CD4-positive, alpha-beta T cell (primary cell): Measurements from ENCODE around the gene FANCL. TPM values are rescaled to one million over a fixed set of nuclear protein-coding genes. Genes with fewer than 3 reads are reported as not detected.
"Not testable (repeated sequence)": the region's sequence is repeated elsewhere in the genome, so short reads cannot be mapped to it uniquely, and the experiment has no call there.

Experiments used
- ATAC-seq: fragments of 200-7000 bp; cut with Tn5 transposase; one replicate; pipeline ENCODE4 v1.10.0; 2022; ENCODE audit warnings: mild to moderate bottlenecking; ENCODE audit not compliant: poor library complexity
- CTCF ChIA-PET: fragments of 350-600 bp; sonication (Branson Sonifier 250); formaldehyde crosslinking; loops from one replicate; lab custom pipeline; 2021; ENCODE audit warnings: antibody characterized with exemption, inconsistent platforms; lab: Charles Lee
- POLR2A ChIA-PET: fragments of 350-600 bp; sonication (Branson Sonifier 250); formaldehyde crosslinking; loops from one replicate; lab custom pipeline; 2021; ENCODE audit warnings: antibody characterized with exemption, inconsistent platforms; lab: Charles Lee
- DNase-seq, 14 experiments: peaks; one replicate each; pipeline ENCODE4 v3.0.0-alpha.2; 2013 to 2020; ENCODE audit warnings: mixed read lengths in 2 of 14
- H3K27ac ChIP-seq, 2 donors: one replicate each; pipeline versions ENCODE4 v1.5.1 to v1.7.0; 2013; ENCODE audit warnings: low read length in 2 of 2, low read depth in 1 of 2, mild to moderate bottlenecking in 1 of 2
- H3K27me3 ChIP-seq, 2 experiments: 1 replicate in 1 of 2; 2 replicates in 1 of 2; pipeline versions ENCODE4 v1.6.1 to v1.7.0; 2013; ENCODE audit warnings: low read length in 2 of 2, control low read depth in 1 of 2, mild to moderate bottlenecking in 1 of 2, moderate library complexity in 1 of 2; ENCODE audit not compliant: insufficient read depth in 2 of 2, control insufficient read depth in 1 of 2
- H3K36me3 ChIP-seq: one replicate; pipeline ENCODE4 v1.6.1; 2013; ENCODE audit warnings: low read length, control low read depth; ENCODE audit not compliant: insufficient read depth
- H3K4me1 ChIP-seq: one replicate; pipeline ENCODE4 v1.6.1; 2013; ENCODE audit warnings: low read length, control low read depth; ENCODE audit not compliant: insufficient read depth
- H3K4me3 ChIP-seq: one replicate; pipeline ENCODE4 v1.5.1; 2013; ENCODE audit warnings: mild to moderate bottlenecking, low read length, moderate library complexity
- H3K9me3 ChIP-seq, 2 experiments: 1 replicate in 1 of 2; 2 replicates in 1 of 2; pipeline versions ENCODE4 v1.6.1 to v1.7.0; 2013; ENCODE audit warnings: low read length in 2 of 2, mild to moderate bottlenecking in 2 of 2, control low read depth in 1 of 2, moderate library complexity in 1 of 2; ENCODE audit not compliant: control insufficient read depth in 1 of 2, insufficient read depth in 1 of 2
- H3K27ac Mint-ChIP-seq: one replicate; pipeline ENCODE4 v1.8.0; 2020; ENCODE audit warnings: mixed read lengths
- H3K27me3 Mint-ChIP-seq: one replicate; pipeline ENCODE4 v1.8.0; 2021; ENCODE audit warnings: mixed read lengths
- H3K36me3 Mint-ChIP-seq: one replicate; pipeline ENCODE4 v1.8.0; 2021; ENCODE audit warnings: low read depth, mixed read lengths
- H3K4me1 Mint-ChIP-seq: one replicate; pipeline ENCODE4 v1.8.0; 2021; ENCODE audit warnings: low read depth, mixed read lengths
- H3K4me3 Mint-ChIP-seq: one replicate; pipeline ENCODE4 v1.8.0; 2020; ENCODE audit warnings: mild to moderate bottlenecking, mixed read lengths
- H3K9me3 Mint-ChIP-seq: one replicate; pipeline ENCODE4 v1.8.0; 2020; ENCODE audit warnings: mixed read lengths
- intact Hi-C, 2 experiments: fragments of 100-400 bp; cut with DNase I in 1 of 2; cut with micrococcal nuclease in 1 of 2; formaldehyde crosslinking; loops; one replicate each; pipeline versions ENCODE4 v1.15.1 to v1.9.0; 2023 to 2025; cut with DNase I, micrococcal nuclease
- polyA plus RNA-seq, 2 donors: library from polyadenylated mRNA; unstranded; fragments of 120-200 nt; gene quantifications; one replicate each; pipeline ENCODE4 v1.2.1, GENCODE V29; 2013
- total RNA-seq, 174 experiments: library from RNA in 2 of 174; stranded (reverse) in 2 of 174; gene quantifications; one replicate each; pipeline ENCODE4 v1.2.3 and lab custom pipeline; 2021 to 2026
- TF ChIP-seq, protein P1 (sequence below): fragments of 200-600 bp; IDR thresholded peaks from one replicate; pipeline ENCODE4 v1.8.0; 2022; ENCODE audit warnings: antibody characterized with exemption, mild to moderate bottlenecking

Gene FANCL
- total RNA-seq (1 to 10 TPM; 4.6 to 5.5 TPM), total RNA-seq (lab: John Stamatoyannopoulos, UW) (2.4 to 51.0 (median 6.7) reads per million in 172 experiments)
- polyA plus RNA-seq (2013, experiment 1 of 2) = 7.1 TPM
- polyA plus RNA-seq (2013, experiment 2 of 2) = 5.7 TPM

DNA sequence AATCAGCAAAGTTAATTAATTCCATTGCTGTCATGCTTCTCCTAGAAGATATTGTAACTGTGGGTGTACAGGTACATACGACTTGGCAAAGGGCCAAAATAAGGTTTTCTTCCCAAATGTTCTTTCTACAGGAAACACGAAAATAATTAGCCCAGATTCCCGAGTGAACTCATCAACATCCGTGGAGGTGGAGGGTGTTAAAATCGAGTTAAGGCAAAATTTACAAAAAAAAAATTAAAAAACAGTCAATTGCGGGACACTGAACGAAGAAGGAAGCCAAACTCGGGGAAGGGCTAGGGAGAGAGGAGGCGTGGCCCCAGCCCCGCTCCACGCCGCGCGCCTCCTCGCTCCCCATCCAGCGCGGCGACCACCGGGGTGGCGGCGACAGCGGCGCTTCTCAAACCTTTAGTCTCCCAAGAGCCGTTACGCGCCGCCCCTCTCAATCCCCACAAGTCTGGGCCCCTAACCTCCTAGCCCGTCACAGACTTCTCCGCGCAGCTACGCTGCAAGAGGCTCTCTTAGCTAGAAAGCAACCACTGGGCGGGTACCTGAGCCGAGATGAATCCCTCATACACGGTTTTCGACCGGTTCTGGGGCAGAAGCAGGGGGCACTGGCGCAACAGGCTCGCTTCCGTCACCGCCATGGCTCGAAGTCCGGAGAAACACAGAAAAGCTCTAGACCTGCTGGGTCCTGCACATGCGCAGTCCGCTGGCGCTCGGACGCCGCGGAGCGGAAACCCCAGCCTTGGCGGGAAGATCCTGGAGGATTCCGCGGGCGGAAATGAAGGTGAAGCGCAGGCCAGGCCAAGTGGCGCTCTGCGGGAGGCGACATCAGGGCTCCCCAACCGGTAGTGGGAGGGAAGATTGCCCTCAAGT, at the start of gene FANCL:
FANCL (minus strand) TSS at position 656 of the 876 bp plus-strand sequence; CDS start at position 644, 12 bp downstream.
- ChIA-PET POLR2A (interaction anchor here (0.7 kb wide), 1 partner anchor 194 kb away, joined by 3 read pairs; the partner anchor contains the start of gene VRK2), CTCF (no interaction called here)
- TF ChIP-seq, protein P1, sequence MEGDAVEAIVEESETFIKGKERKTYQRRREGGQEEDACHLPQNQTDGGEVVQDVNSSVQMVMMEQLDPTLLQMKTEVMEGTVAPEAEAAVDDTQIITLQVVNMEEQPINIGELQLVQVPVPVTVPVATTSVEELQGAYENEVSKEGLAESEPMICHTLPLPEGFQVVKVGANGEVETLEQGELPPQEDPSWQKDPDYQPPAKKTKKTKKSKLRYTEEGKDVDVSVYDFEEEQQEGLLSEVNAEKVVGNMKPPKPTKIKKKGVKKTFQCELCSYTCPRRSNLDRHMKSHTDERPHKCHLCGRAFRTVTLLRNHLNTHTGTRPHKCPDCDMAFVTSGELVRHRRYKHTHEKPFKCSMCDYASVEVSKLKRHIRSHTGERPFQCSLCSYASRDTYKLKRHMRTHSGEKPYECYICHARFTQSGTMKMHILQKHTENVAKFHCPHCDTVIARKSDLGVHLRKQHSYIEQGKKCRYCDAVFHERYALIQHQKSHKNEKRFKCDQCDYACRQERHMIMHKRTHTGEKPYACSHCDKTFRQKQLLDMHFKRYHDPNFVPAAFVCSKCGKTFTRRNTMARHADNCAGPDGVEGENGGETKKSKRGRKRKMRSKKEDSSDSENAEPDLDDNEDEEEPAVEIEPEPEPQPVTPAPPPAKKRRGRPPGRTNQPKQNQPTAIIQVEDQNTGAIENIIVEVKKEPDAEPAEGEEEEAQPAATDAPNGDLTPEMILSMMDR = no peak
- H3K36me3 Mint-ChIP-seq = peaks cover 8% of the 10 kb centered on the region
- no peaks in the 10 kb centered on the region for H3K27me3 Mint-ChIP-seq
- Histone ChIP-seq H3K36me3 (no peaks in the 10 kb centered on the region), H3K27ac (peak within 1 kb of the TSS in 1 of 2 donors; percentile 42), H3K27me3 (no peaks in the 10 kb centered on the region), H3K4me3 (peak within 1 kb of the TSS; percentile 92), H3K4me1 (peaks cover 4% of the 10 kb centered on the region), H3K9me3 (no peaks in the 10 kb centered on the region)
- H3K4me3 Mint-ChIP-seq = peak within 1 kb of the TSS; percentile 94
- H3K9me3 Mint-ChIP-seq = no peaks in the 10 kb centered on the region
- peaks cover 39% of the 10 kb centered on the region for H3K4me1 Mint-ChIP-seq
- peak within 1 kb of the TSS; percentile 70 for H3K27ac Mint-ChIP-seq
- DNase-seq (peak; percentile 15 to 77 (median 46)), ATAC-seq (peak; percentile 83)
- intact Hi-C loops = loop anchor here in 1 of 2 experiments (5.0 kb wide), 1 partner anchor 194 kb away; the partner anchor contains the start of gene VRK2

DNA sequence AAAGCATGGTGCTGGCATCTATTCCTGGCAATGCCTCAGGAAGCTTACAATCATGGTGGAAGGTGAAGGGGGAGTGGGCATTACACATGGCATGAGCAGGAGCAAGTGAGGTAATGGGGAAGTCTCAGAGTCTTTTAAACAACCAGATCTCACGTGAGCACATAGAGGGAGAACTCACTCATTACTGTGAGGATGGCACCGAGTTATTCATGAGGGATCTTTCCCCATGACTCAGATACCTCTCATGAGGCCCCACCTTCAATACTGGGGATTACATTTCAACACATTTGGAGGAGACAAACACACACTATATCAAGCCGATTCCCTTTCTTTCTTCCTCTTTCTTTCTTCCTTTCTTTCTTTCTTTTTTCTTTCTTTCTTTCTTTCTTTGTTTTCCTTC, 47.9 kb upstream of the FANCL start:
- CTCF ChIA-PET = no interaction called here
- H3K36me3 Mint-ChIP-seq = no peaks in the 10 kb centered on the region
- intact Hi-C loops = no loop called here

DNA sequence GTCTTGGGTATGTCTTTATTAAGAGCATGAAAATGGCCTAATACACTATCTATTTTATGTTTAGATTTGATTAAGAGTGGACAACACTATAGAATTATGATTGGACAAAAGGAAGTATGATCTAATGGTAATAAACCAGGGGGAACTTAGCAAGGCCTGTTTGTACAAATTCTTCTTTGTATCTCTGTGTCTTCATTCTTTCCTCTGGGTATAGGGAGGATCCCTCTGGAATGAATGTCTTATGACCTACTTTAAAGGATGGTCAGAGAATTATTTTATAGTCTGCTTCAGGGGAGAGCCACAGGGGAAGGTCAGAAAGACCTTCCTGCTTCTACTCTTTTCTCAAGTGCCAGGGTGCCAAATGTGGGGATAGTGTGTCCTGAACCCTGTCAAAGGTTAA, 42.8 kb upstream of the FANCL start:
- ATAC-seq = no peak
- POLR2A ChIA-PET = no interaction called here
- CTCF ChIA-PET = no interaction called here

More for the DNA sequence above, 47.9 kb upstream of the FANCL start:
- Mint-ChIP-seq H3K27ac (no peak overlapping the region), H3K9me3 (no peaks in the 10 kb centered on the region), H3K4me3 (no peak overlapping the region), H3K27me3 (peaks cover 4% of the 10 kb centered on the region), H3K4me1 (no peaks in the 10 kb centered on the region)
- POLR2A ChIA-PET = no interaction called here
- DNase-seq (no peak), ATAC-seq (no peak)
- Histone ChIP-seq H3K9me3 (no peaks in the 10 kb centered on the region), H3K27ac (no peak overlapping the region), H3K36me3 (no peaks in the 10 kb centered on the region), H3K4me1 (no peaks in the 10 kb centered on the region), H3K27me3 (no peaks in the 10 kb centered on the region), H3K4me3 (no peak overlapping the region)
- TF ChIP-seq, protein P1 = no peak

DNA sequence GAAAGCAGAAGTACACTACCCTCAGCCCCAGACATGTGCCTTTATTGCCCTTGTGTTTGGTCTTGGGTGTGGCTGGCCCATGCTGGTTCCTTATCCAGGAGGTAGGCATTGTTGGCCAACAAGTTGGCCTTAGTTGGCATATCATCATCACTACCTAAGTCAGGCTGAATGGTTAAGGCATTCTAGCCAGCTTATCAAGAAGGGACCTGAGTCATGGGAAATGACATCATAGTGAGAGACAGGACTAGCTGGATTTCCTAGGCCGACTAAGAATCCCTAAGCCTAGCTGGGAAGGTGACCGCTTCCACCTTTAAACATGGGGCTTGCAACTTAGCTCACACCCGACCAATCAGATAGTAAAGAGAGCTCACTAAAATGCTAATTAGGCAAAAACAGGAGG, 34.0 kb upstream of the FANCL start:
- H3K4me3 ChIP-seq, H3K36me3 ChIP-seq, ATAC-seq, H3K36me3 Mint-ChIP-seq, DNase-seq, H3K27ac Mint-ChIP-seq, H3K9me3 ChIP-seq, H3K9me3 Mint-ChIP-seq, H3K27me3 Mint-ChIP-seq, H3K27me3 ChIP-seq, H3K4me3 Mint-ChIP-seq, H3K4me1 ChIP-seq, intact Hi-C loops, H3K4me1 Mint-ChIP-seq, CTCF ChIA-PET, H3K27ac ChIP-seq, POLR2A ChIA-PET: not testable (repeated sequence)

More for the DNA sequence above, 42.8 kb upstream of the FANCL start:
- TF ChIP-seq, protein P1 = no peak
- Mint-ChIP-seq H3K27me3 (peaks cover 2% of the 10 kb centered on the region), H3K9me3 (no peaks in the 10 kb centered on the region), H3K4me3 (no peak overlapping the region), H3K27ac (no peak overlapping the region), H3K36me3 (no peaks in the 10 kb centered on the region), H3K4me1 (no peaks in the 10 kb centered on the region)
- Histone ChIP-seq H3K27me3 (no peaks in the 10 kb centered on the region), H3K27ac (no peak overlapping the region), H3K9me3 (no peaks in the 10 kb centered on the region), H3K4me1 (no peaks in the 10 kb centered on the region), H3K36me3 (no peaks in the 10 kb centered on the region), H3K4me3 (no peak overlapping the region)
- intact Hi-C loops = no loop called here
- DNase-seq = no peak
